Measurements from ENCODE around the gene SIPA1L3.

DNA sequence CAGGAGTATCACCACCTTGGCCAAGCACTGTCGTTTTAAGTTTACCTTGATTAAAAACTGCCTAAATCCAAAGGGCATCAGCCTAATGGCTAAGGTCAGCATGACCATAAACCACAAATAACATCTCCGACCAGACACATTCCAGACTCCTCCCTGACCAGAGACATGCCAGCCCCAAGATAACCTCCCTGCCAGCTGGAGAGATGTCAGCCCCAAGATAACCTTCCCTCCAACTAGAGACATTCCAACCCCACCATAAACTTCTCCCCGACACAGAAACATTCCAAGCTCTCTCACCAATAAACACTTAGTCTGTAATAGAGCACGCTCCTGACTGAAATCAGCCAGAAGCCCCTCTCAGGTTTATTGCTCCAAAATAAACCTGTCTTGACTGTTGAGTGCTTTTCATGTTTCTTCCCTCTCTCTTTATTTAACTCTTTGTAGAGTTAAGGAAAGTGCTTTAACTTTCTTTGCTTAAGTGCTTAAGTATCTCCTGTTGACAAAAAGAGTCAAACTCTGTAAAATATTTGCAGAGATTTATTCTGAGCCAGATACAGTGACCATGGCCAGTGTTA, 37.2 kb upstream of the SIPA1L3 start:
- TF ChIP-seq, protein P1, sequence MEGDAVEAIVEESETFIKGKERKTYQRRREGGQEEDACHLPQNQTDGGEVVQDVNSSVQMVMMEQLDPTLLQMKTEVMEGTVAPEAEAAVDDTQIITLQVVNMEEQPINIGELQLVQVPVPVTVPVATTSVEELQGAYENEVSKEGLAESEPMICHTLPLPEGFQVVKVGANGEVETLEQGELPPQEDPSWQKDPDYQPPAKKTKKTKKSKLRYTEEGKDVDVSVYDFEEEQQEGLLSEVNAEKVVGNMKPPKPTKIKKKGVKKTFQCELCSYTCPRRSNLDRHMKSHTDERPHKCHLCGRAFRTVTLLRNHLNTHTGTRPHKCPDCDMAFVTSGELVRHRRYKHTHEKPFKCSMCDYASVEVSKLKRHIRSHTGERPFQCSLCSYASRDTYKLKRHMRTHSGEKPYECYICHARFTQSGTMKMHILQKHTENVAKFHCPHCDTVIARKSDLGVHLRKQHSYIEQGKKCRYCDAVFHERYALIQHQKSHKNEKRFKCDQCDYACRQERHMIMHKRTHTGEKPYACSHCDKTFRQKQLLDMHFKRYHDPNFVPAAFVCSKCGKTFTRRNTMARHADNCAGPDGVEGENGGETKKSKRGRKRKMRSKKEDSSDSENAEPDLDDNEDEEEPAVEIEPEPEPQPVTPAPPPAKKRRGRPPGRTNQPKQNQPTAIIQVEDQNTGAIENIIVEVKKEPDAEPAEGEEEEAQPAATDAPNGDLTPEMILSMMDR (IDR thresholded peaks at IDR 0.05; ENCODE audit: insufficient read depth, low read length, poor library complexity, severe bottlenecking), result no peak
- no peak for TF ChIP-seq EZH2phosphoT487 (conservative IDR thresholded peaks at IDR 0.05; ENCODE audit: low read length)

Data from SU-DHL-6 (cell line).